ENCODE measurements around the gene DND1. TPM values are rescaled to one million over a fixed set of nuclear protein-coding genes. Genes with fewer than 3 reads are reported as not detected.
"Not testable (repeated sequence)": the region's sequence is repeated elsewhere in the genome, so short reads cannot be mapped to it uniquely, and the experiment has no call there.

Gene DND1
- total RNA-seq, 1 donor from 2014 or later: 2.6 TPM

- Mint-ChIP-seq H3K27ac (no peak overlapping the region), H3K4me3 (peak overlapping the region; percentile 87), H3K36me3 (ENCODE audit: low read depth) (no peaks in the 10 kb centered on the region), H3K27me3 (peaks cover 18% of the 10 kb centered on the region), H3K9me3 (no peaks in the 10 kb centered on the region), H3K4me1 (peaks cover 32% of the 10 kb centered on the region)
- ATAC-seq (ENCODE audit: low read depth): no peak
- ChIA-PET POLR2A (no interaction called here), CTCF (no interaction called here)
- DNase-seq: no peak
- TF ChIP-seq, protein P1, sequence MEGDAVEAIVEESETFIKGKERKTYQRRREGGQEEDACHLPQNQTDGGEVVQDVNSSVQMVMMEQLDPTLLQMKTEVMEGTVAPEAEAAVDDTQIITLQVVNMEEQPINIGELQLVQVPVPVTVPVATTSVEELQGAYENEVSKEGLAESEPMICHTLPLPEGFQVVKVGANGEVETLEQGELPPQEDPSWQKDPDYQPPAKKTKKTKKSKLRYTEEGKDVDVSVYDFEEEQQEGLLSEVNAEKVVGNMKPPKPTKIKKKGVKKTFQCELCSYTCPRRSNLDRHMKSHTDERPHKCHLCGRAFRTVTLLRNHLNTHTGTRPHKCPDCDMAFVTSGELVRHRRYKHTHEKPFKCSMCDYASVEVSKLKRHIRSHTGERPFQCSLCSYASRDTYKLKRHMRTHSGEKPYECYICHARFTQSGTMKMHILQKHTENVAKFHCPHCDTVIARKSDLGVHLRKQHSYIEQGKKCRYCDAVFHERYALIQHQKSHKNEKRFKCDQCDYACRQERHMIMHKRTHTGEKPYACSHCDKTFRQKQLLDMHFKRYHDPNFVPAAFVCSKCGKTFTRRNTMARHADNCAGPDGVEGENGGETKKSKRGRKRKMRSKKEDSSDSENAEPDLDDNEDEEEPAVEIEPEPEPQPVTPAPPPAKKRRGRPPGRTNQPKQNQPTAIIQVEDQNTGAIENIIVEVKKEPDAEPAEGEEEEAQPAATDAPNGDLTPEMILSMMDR (IDR thresholded peaks at IDR 0.05): no peak
- intact Hi-C loops (cut with micrococcal nuclease): no loop called here
These were observed 42.9 kb downstream of the DND1 start for GRCh38 chr5:140630292-140631035.

DNA sequence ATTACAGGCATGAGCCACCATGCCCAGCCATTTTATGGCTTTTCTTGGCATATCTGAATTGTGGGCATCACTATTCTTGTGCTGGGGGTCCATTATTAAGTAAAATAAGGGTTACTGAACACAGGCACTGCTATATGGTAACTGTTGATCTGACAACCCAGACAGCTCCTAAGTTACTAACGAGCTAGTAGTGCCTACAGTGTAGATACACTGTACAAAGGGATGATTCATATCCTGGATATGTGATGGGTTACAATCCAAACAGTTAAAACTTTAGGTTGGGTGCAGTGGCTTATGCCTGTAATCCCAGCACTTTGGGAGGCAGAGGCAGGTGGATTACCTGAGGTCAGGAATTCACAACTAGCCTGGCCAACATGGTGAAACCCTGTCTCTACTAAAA lies 44.7 kb downstream of the DND1 start:
- ChIA-PET POLR2A (no interaction called here), CTCF (no interaction called here)
- H3K27me3 Mint-ChIP-seq: peaks cover 16% of the 10 kb centered on the region
- TF ChIP-seq, protein P1 (IDR thresholded peaks at IDR 0.05): no peak
- no peak overlapping the region for H3K4me3 Mint-ChIP-seq
- intact Hi-C loops (cut with micrococcal nuclease): no loop called here
- H3K4me1 Mint-ChIP-seq: peaks cover 21% of the 10 kb centered on the region
- no peak overlapping the region for H3K27ac Mint-ChIP-seq
- DNase-seq (no peak), ATAC-seq (ENCODE audit: low read depth) (no peak)
- H3K9me3 Mint-ChIP-seq: no peaks in the 10 kb centered on the region
- H3K36me3 Mint-ChIP-seq (ENCODE audit: low read depth): no peaks in the 10 kb centered on the region

DNA sequence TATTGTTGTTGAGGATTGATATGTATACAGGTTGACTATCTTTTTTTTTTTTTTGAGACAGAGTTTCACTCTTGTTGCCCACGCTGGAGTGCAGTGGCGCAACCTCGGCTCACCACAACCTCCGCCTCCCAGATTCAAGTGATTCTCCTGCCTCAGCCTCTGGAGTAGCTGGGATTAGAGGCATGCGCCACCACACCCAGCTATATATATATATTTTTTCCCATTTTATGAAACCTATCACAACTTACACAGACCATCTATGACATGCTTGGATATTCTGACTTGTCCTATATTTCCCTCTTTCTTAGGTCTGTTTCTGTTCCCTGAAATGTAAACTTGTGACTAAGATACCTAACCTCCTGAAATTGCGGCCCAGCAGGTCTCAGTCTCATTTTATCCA lies 45.4 kb downstream of the DND1 start:
- no peak for ATAC-seq (ENCODE audit: low read depth)
- no peak for DNase-seq
- H3K27me3 Mint-ChIP-seq: peaks cover 13% of the 10 kb centered on the region
- intact Hi-C loops (cut with micrococcal nuclease): no loop called here
- H3K4me3 Mint-ChIP-seq: no peak overlapping the region
- H3K36me3 Mint-ChIP-seq (ENCODE audit: low read depth): no peaks in the 10 kb centered on the region
- H3K9me3 Mint-ChIP-seq: no peaks in the 10 kb centered on the region
- no peak overlapping the region for H3K27ac Mint-ChIP-seq
- ChIA-PET CTCF (no interaction called here), POLR2A (interaction anchor here (0.6 kb wide), 1 partner anchor 18 kb away, joined by 3 read pairs; no protein-coding TSS in a partner anchor)
- TF ChIP-seq, protein P1 (IDR thresholded peaks at IDR 0.05): no peak
- H3K4me1 Mint-ChIP-seq: peaks cover 16% of the 10 kb centered on the region

GRCh38 chr5:140624886-140625285 lies 48.5 kb downstream of the DND1 start:
- H3K27ac Mint-ChIP-seq, POLR2A ChIA-PET: not testable (repeated sequence)

DNA sequence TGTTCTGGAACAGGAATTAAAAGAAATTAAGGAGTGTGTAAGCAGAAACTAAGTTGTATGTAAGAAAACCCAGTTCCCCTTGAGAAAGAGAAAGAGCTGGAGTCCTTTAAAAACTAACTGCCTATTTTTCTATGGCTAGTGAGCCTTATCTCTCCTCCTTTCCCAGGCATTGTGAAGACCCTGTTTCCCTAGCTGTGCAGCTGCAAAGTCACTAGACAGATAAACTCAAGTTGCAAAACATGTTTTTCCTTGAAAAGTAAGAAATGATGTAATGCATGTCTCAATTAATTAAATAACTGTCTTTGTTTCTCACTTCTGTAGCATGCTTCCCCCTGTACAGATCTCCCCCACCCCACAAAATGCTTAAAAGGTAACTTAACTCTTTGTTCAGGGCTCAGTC lies 50.3 kb downstream of the DND1 start:
- POLR2A ChIA-PET: not testable (repeated sequence)

More at GRCh38 chr5:140624886-140625285, 48.5 kb downstream of the DND1 start:
- CTCF ChIA-PET; H3K4me3 Mint-ChIP-seq; ATAC-seq (ENCODE audit: low read depth); H3K36me3 Mint-ChIP-seq (ENCODE audit: low read depth); intact Hi-C loops (cut with micrococcal nuclease); H3K9me3 Mint-ChIP-seq; H3K4me1 Mint-ChIP-seq; DNase-seq: not testable (repeated sequence)
- peaks cover 11% of the 10 kb centered on the region for H3K27me3 Mint-ChIP-seq

DNA sequence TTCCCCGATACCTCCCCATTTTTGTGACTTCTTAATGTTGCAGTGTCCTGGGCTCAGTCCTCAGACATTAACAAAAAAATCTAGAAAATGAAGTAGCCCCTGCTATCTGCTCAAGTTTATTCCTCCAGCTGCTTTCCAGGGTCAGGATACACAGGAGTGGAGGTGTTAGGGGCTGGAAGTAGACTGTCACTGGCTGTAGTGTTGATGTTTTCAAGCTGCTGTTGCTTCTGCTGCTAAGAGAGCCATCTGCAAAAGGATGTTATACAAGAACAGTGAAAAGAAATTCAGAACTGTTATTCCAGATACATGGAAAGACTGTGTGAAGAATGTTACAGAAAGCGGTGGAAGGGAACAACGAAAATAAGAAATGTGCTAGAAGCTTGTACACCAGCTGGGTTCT lies 51.1 kb downstream of the DND1 start:
- no peak for DNase-seq
- H3K27me3 Mint-ChIP-seq: peaks cover 14% of the 10 kb centered on the region
- CTCF ChIA-PET: no interaction called here

More for the DNA sequence above, 50.3 kb downstream of the DND1 start:
- intact Hi-C loops (cut with micrococcal nuclease); CTCF ChIA-PET; H3K9me3 Mint-ChIP-seq; H3K4me3 Mint-ChIP-seq; H3K27ac Mint-ChIP-seq; DNase-seq; ATAC-seq (ENCODE audit: low read depth); H3K4me1 Mint-ChIP-seq; H3K36me3 Mint-ChIP-seq (ENCODE audit: low read depth): not testable (repeated sequence)
- peaks cover 16% of the 10 kb centered on the region for H3K27me3 Mint-ChIP-seq

More for the DNA sequence above, 51.1 kb downstream of the DND1 start:
- no peak for ATAC-seq (ENCODE audit: low read depth)
- intact Hi-C loops (cut with micrococcal nuclease): no loop called here
- POLR2A ChIA-PET: no interaction called here
- no peaks in the 10 kb centered on the region for H3K36me3 Mint-ChIP-seq (ENCODE audit: low read depth)
- H3K9me3 Mint-ChIP-seq: peaks cover 3% of the 10 kb centered on the region
- TF ChIP-seq, protein P1 (IDR thresholded peaks at IDR 0.05): no peak
- H3K4me1 Mint-ChIP-seq: no peaks in the 10 kb centered on the region
- H3K4me3 Mint-ChIP-seq: no peak overlapping the region
- H3K27ac Mint-ChIP-seq: no peak overlapping the region

Other genes with a start within 250 kb of the DND1 start
- 14.4 and 18.2 TPM in 2 replicates for gene EIF4EBP3, start 125.9 kb downstream of the DND1 start, total RNA-seq
- 41.1 and 41.8 TPM in 2 replicates for gene SRA1, start 116.1 kb downstream of the DND1 start, total RNA-seq
- gene APBB3, start 109.0 kb downstream of the DND1 start, total RNA-seq: 36.0 and 37.5 TPM in 2 replicates
- gene SLC35A4, start 108.7 kb downstream of the DND1 start, total RNA-seq: 76.0 and 77.9 TPM in 2 replicates
- 0.54 and 1.2 TPM in 2 replicates for gene CD14, start 40.4 kb downstream of the DND1 start, total RNA-seq
- gene TMCO6, start 34.1 kb downstream of the DND1 start, total RNA-seq: 20.1 and 23.3 TPM in 2 replicates
- 52.2 and 63.6 TPM in 2 replicates for gene NDUFA2, start 25.9 kb downstream of the DND1 start, total RNA-seq
- 104 and 114 TPM in 2 replicates for gene IK, start 25.7 kb downstream of the DND1 start, total RNA-seq
- gene WDR55, start 8.7 kb downstream of the DND1 start, total RNA-seq: 33.8 and 36.9 TPM in 2 replicates
- 78.2 and 84.0 TPM in 2 replicates for gene HARS1, start 17.8 kb upstream of the DND1 start, total RNA-seq
- 45.7 and 48.5 TPM in 2 replicates for gene HARS2, start 17.9 kb upstream of the DND1 start, total RNA-seq
- gene ZMAT2, start 26.9 kb upstream of the DND1 start, total RNA-seq: 67.8 and 70.2 TPM in 2 replicates
- not detected in 2 replicates for gene PCDHA1, start 112.6 kb upstream of the DND1 start, total RNA-seq
- gene PCDHA2, start 121.3 kb upstream of the DND1 start, total RNA-seq: not detected in 2 replicates
- gene PCDHA3, start 127.5 kb upstream of the DND1 start, total RNA-seq: not detected in 2 replicates
- gene PCDHA4, start 133.5 kb upstream of the DND1 start, total RNA-seq: not detected in 2 replicates
- not detected in 2 replicates for gene PCDHA5, start 148.0 kb upstream of the DND1 start, total RNA-seq
- not detected in 2 replicates for gene PCDHA6, start 154.4 kb upstream of the DND1 start, total RNA-seq
- not detected in 2 replicates for gene PCDHA7, start 160.7 kb upstream of the DND1 start, total RNA-seq
- gene PCDHA8, start 167.6 kb upstream of the DND1 start, total RNA-seq: not detected in 2 replicates
- not detected in 2 replicates for gene PCDHA9, start 174.8 kb upstream of the DND1 start, total RNA-seq
- gene PCDHA10, start 182.3 kb upstream of the DND1 start, total RNA-seq: 0.07 TPM in 1 of 2 replicates, not detected in the other
- not detected in 2 replicates for gene PCDHA11, start 195.4 kb upstream of the DND1 start, total RNA-seq
- gene PCDHA12, start 201.7 kb upstream of the DND1 start, total RNA-seq: not detected in 2 replicates
- not detected in 2 replicates for gene PCDHA13, start 208.5 kb upstream of the DND1 start, total RNA-seq

Data from activated B cell treated with CpG ODN at 0.5 μM for 24 hours (primary cell).